Stomach (tissue), 4 donors: ENCODE results near the gene ARHGAP28.
A peak's percentile ranks its signal among the peaks of the same experiment; 100 is the strongest.

Experiments
- POLR2A ChIP-seq, 4 donors: fragments of 450-650 bp; IDR thresholded peaks; one replicate each; pipeline ENCODE4 v1.6.1; 2016; ENCODE audit warnings: antibody characterized with exemption in 4 of 4, control low read depth in 2 of 4, mild to moderate bottlenecking in 1 of 4, moderate library complexity in 1 of 4
- POLR2AphosphoS5 ChIP-seq, 3 donors: sonication (generic); formaldehyde crosslinking; IDR thresholded peaks; one replicate each; pipeline ENCODE4 v1.6.1; 2016; ENCODE audit warnings: antibody characterized with exemption in 3 of 3
- TF ChIP-seq, protein P1 (sequence below), 7 experiments: fragments of 450-650 bp in 4 of 7; fragments of 200-600 bp in 3 of 7; sonication (generic) in 3 of 7; IDR thresholded peaks; one replicate each; pipeline ENCODE4 v1.5.1; 2016 to 2019; ENCODE audit warnings: antibody characterized with exemption in 7 of 7, control low read depth in 2 of 7, mild to moderate bottlenecking in 1 of 7

DNA sequence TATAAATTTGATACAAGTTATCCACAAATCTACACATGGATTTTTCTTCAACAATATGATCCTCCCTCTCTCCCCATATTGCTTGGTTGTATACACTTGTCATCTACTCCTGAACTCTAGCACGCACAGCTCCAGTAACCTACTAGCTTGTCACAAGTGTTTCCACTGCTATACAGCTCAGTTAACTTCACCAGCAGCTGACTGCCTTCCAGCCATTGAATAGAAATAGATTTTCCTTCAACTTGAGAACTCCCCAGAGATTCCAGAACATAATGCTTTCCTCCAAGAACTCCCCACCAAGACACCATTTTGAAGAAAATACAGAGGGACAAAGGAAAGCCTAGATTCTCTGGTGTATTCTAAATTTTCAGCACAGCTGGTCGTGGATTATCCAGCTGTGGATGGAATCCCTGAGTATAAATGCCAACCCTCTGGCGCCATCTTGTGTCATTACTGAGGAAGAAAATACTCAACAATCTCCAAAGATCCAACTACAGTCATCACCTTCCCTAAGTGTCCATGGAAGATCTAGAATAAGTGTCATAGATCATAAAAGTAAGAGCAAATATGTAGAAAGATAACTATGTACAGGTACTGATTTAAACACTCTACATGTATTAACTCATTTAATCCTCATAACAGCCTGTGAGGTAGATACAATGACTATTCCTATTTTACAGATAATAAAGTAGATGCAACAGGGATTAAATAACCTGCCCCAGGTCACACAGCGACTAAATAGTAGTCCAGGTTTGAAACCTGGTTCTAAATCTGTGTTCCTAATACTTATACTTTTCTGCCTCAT is 156.7 kb downstream of the ARHGAP28 start:
- TF ChIP-seq POLR2A (IDR thresholded peaks at IDR 0.05): no peak
- TF ChIP-seq, protein P1, sequence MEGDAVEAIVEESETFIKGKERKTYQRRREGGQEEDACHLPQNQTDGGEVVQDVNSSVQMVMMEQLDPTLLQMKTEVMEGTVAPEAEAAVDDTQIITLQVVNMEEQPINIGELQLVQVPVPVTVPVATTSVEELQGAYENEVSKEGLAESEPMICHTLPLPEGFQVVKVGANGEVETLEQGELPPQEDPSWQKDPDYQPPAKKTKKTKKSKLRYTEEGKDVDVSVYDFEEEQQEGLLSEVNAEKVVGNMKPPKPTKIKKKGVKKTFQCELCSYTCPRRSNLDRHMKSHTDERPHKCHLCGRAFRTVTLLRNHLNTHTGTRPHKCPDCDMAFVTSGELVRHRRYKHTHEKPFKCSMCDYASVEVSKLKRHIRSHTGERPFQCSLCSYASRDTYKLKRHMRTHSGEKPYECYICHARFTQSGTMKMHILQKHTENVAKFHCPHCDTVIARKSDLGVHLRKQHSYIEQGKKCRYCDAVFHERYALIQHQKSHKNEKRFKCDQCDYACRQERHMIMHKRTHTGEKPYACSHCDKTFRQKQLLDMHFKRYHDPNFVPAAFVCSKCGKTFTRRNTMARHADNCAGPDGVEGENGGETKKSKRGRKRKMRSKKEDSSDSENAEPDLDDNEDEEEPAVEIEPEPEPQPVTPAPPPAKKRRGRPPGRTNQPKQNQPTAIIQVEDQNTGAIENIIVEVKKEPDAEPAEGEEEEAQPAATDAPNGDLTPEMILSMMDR (IDR thresholded peaks at IDR 0.05): peak in 4 of 7 experiments; percentile 18 to 76 (median 55)
- TF ChIP-seq POLR2AphosphoS5 (IDR thresholded peaks at IDR 0.05): peak in 1 of 3 donors; percentile 14
